T-helper 22 cell (primary cell): ENCODE measurements around the gene DZIP1.

ENCODE experiments used
- DNase-seq: peaks from one replicate; pipeline ENCODE4 v3.0.0-alpha.2; 2020; ENCODE audit warnings: low read depth

The DZIP1 gene

DNA sequence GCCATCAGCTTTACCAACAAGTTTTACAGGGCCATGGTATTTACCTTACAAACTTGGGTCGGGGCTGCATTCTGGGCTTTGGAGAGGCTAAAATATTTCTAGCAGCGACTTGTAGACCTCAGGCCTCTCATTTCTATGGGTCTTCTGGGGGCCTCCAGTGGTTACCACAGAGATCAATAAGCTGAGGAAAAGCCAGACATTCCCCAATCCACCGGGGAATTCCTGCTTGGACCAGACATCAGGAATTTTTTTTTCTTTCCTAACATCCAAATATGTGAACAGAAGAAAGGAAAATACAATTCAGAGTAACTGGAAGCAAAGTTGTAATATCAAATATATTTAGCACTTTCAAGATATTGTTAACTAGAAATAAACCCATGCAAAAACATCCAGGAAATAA lies 1.5 kb downstream of the DZIP1 start:
- DNase-seq, result no peak

DNA sequence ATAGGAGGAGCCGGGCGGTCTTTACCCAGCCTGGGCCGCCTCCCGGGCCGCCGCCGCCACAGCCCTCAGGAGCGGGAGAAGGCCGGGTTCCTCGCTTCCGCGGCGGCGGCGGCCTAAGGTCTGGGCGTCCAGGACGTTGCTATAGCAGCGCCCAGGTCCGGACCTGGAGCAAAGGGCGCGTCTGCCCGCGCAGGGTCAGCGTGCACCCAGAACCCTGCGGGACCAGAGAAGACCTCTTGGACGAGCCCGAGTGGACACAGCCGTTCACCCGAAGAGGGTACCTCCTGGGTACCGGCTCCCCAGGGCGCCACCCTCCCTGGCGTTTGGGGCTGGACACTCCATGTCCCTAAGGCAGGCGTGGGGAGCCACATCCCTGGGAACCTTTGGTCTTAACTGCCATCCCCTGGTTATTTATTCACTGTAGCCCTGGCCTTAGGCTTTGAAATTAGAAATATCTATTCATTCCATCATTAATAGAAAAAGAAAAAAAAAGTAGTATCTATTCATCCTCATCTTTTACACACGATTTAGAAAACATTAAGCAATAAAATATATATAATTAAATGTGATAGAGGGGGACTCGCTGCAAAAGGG lies 2.4 kb downstream of the DZIP1 start:
- DNase-seq, result no peak

DNA sequence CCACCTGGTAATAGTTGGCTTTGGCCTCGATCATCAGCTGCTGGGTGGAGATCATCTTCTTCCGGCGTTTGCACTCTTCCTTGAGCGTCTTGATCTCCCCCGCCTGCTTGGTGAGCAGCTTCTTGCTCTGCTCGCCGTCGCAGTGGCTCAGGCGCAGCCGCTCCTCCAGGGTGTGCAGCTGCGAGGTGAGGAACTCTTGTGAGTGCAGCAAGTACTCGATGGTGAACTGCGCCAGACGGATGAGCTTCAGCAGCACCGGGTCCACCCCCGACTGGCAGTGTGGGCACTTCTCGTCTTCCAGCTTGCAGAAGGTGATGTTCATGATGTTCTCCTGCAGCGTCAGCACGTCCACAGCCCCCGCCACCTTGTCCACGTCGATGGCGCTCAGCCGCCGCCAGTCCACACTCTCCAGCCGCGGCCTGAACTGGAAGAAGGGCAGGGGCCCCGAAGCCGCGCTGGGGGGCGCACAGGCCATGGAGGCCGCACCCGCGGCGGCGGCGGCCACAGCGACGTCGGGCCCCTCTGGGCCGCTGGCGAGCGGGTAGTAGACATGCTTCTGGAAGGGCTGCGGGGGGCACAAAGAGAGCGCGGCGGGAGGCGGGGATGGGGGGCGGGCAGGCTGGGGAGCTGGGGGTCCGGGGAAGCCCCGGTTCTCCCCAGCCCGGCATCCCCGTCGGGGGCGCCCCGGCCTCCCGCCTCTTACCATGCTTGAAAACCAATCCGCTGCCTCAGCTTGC lies 3.0 kb downstream of the DZIP1 start:
- no peak for DNase-seq

- DNase-seq, result no peak
These were observed 7.7 kb downstream of the DZIP1 start for GRCh38 chr13:95636853-95637252.

DNA sequence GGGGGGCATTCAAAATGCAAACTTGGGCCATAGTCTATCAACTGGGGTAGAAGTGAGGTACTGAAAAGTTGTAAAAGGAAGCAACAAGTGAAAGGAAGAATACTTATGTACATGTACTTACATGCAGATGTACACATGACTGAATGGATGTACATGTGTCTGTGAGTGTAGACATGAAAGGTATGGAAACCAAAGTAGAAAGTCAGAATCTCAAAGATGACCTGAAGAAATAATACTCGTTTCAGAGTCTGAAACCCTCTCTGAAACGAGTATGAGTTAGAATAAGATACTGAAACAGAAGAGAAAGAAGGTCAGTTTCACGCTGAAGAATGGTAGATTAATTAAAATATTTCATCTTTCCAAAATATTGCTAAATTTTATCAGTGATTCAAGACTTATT lies 13.9 kb downstream of the DZIP1 start:
- no peak for DNase-seq

- DNase-seq, result no peak
These were observed 15.4 kb downstream of the DZIP1 start for GRCh38 chr13:95629071-95629470.

GRCh38 chr13:95628488-95628887 lies 16.0 kb downstream of the DZIP1 start:
- no peak for DNase-seq

DNA sequence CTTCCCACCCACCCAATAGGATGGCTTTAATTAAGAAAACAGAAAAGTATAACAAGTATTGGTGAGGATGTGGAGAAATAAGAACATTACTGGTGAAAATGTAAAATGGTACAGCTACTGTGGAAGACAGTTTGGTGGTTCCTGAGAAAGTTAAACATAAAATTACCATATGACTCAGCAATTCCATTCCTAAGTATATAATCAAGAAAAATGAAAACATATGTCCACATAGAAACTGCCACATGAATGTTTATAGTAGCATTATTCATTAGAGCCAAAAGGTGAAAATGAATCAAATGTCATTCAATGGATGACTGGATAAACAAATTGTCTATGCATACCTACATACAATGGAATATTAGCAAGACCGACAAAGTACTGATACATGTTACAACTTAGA lies 16.9 kb downstream of the DZIP1 start:
- DNase-seq, result no peak

GRCh38 chr13:95626768-95627167 lies 17.7 kb downstream of the DZIP1 start:
- no peak for DNase-seq

DNA sequence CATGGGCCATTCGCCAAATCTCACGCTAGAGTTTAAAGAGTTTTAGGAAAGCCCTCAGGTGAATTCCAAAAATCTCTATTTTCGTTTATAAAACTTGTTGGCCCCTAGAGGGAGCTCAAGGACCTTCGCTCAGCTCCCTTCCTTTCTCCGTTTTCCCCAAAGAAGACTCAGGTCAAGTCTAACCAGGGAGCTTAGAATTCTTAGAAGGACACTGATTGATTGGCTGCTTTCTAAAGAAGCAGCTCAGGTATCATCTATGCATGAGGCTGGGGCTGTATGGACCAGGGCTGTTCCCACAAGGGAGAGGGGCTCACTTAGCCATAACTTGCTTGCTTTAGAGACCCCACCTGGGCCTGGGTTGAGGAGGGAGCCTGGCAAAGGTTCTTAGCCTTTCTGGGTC lies 20.5 kb downstream of the DZIP1 start:
- DNase-seq, result no peak

- no peak for DNase-seq
These were observed 21.4 kb downstream of the DZIP1 start for GRCh38 chr13:95623141-95623540.

DNA sequence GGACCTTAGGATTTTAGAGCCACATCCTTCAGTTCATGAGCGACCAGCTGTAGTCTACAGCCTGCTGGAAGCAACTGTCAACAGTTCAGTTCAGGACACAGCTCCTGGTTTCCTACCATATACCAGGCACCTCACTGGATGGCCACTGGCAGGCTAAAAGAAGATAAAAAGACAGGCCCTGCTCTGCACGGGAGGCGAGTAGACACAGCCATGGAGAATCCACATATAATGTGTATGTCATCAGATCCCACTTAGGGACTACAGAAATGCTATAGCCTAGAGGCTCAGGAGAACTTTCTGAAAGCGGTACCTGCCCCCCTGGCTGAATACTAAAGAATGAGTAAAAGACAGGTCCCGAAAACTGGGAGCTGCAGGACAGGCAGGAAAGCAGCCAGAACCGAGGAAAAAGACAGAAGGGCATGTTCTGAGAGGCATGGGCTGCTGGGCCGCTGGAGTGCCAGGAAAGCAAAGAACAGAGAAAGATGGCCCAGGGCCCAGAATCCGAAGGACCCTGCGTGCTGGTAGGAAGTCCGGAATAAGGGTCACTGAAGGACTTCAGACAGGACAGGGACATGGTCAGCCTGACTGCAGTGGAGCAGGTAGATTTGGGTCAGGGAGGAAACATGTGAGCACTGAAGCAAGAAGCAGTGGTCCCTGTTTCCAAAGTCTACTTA lies 23.5 kb downstream of the DZIP1 start:
- no peak for DNase-seq

DNA sequence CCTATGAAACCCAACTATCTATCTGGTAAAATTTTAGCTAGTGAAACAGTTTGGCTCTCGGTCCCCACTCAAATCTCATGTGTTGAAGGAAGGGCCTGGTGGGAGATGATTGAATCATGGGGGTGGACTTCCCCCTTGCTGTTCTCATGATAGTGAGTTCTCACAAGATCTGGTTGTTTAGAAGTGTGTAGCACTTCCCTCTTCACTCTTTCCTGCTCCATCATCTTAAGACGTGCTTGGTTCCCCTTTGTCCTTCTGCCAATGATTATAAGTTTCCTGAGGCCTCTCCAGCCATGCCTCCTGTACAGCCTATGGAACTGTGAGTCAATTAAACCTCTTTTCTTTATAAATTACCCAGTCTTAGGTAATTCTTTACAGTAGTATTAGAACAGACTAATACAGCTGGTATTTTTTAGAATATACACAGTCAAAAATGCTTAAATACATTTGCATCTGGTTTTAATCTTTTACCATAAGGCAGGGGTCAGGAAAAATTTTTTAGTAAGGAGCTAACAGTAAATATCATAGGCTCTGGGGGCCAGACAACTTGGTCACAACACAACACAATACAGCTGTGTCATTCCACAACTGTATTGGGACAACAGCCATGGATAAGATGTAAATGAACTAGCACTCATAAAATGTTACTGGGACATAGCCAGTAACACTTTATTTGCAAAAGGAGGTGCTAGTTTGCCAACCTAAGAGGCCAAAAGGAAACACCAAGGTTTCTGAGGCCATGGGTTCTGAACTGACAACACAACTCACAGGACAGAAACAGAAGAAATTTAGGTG lies 24.3 kb downstream of the DZIP1 start:
- DNase-seq, result no peak

- DNase-seq, result no peak
These were observed 29.0 kb downstream of the DZIP1 start for GRCh38 chr13:95615539-95615938.

- DNase-seq, result no peak
These were observed 29.8 kb downstream of the DZIP1 start for GRCh38 chr13:95614641-95615245.

DNA sequence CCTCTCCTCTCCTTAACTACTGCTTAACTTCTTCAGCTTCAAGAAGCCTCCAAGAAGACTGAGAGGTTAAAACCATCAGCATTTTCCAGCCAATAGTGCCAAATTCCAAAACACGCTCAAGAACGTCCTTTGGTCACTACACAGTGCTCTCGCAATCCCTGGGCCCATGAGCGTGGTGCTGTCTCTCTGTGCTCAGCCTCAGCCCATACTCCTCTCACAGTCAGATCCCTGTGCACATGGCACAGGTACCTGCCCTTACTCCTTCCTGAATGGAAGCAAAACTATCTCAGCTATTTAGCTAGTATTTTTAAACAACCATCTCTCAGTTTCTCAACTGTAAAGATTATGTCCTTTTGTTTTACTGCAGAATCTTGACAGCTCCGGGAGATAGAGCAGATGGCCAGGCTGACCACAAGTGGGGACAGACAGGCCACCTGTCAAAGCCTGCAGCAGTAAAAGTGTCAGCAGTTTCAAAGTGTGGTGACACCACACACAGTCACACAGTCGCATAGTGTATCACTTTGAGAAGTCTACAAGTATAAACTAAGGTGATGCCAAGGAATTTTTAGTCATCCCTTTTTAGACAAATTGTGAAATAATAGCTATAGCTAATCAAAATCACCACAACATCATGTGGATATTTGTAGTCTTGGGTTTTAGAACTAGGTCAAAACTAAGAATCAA lies 35.7 kb downstream of the DZIP1 start:
- DNase-seq, result no peak

GRCh38 chr13:95607366-95607765 lies 37.1 kb downstream of the DZIP1 start:
- DNase-seq, result no peak

GRCh38 chr13:95605448-95606125 lies 38.9 kb downstream of the DZIP1 start:
- DNase-seq, result no peak

- no peak for DNase-seq
These were observed 40.0 kb downstream of the DZIP1 start for GRCh38 chr13:95604556-95604915.

DNA sequence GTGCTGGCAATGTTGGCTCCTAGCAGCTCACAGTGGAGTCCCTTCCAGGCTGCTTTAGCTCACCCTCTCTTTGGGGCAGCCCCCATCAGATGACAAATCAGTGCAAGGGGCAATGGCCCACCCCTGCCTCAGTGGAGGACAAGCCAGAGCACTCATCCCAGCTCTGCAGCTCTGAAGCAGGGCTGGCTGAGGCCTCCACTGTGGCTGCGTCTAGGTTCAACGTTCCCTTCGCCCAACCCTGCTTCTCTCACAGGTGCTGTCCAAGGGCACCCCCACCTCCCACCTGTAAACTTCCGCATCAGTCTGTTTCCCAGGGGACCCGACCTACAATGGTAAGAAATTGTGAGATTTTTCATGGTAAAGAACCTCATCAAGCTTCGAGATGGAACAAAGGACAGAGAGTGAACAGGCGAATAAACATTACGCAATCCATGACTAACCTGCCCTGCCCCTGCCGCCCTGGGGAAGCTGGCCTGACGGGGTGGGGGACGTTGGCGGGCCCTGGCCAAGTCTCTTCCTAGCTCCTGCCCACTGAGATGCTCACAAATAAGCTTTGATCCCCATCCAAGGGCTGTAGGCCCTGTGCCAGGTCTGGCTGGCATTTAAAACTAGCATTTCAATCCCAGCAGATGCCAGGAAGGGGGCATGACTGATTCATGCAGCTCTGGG lies 40.5 kb downstream of the DZIP1 start:
- no peak for DNase-seq

- no peak for DNase-seq
These were observed 42.6 kb downstream of the DZIP1 start for GRCh38 chr13:95601906-95602305.
